ENCODE data around the gene PGGHG. TPM values are rescaled to one million over a fixed set of nuclear protein-coding genes. Genes with fewer than 3 reads are reported as not detected.
"Not testable (repeated sequence)": the region's sequence is repeated elsewhere in the genome, so short reads cannot be mapped to it uniquely, and the experiment has no call there.

Gene PGGHG
- polyA plus RNA-seq, 1 experiment, result 13.2 TPM

DNA sequence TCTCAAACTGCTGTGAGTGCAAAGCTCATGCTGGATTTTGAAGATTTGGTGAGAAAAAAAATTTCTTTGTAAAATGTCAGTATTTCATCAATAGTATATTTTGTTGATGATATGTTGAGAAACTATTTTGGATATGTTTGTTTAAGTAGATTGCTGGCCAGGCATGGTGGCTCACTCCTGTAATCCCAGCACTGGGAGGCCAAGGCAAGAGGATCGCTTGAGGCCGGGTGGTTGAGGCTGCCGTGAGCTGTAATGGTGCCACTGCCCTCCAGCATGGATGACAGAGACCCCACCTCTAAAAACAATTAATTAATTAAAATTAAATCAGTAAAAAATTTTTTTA is 38.6 kb downstream of the PGGHG start:
- H3K27me3 ChIP-seq (ENCODE audit: control insufficient read depth, insufficient read depth, low read length), result no peaks in the 10 kb centered on the region
- ChIA-PET POLR2A (no interaction called here), CTCF (interaction anchor here (0.7 to 1.1 kb wide), 3 partner anchors 10 to 15 kb away, joined by 3 to 5 read pairs (median 4); no protein-coding TSS in a partner anchor)
- DNase-seq (ENCODE audit: low read depth), result no peak
- no peaks in the 10 kb centered on the region for H3K36me3 ChIP-seq (ENCODE audit: control insufficient read depth, insufficient read depth, low read length)
- TF ChIP-seq CTCF (IDR thresholded peaks at IDR 0.05; ENCODE audit: insufficient read depth, low read depth, low read length), result no peak
- H3K4me3 ChIP-seq (ENCODE audit: low read depth, low read length), result no peak overlapping the region

DNA sequence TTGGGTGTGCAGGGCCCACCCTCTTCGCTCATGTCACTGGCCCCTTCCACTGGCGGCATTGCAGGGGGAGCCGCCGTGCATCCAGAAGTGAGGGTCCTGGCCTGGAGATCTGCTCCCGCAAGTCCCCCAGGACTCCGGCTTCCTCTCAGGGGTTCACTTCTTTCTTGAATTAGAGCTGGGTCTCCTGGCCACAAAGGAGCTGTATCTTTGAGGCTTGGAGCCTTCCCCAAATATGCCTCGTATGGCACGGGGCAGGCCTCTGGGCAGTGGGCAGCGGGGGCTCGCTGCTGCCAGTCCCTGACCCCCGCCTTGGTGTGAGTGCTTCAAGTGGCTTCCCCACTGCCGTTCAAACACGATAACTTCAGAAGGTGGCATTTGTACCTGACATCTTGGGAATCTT is 39.1 kb downstream of the PGGHG start:
- H3K36me3 ChIP-seq (ENCODE audit: control insufficient read depth, insufficient read depth, low read length), result no peaks in the 10 kb centered on the region
- DNase-seq (ENCODE audit: low read depth), result no peak
- no peak overlapping the region for H3K4me3 ChIP-seq (ENCODE audit: low read depth, low read length)
- TF ChIP-seq CTCF (IDR thresholded peaks at IDR 0.05; ENCODE audit: insufficient read depth, low read depth, low read length), result no peak
- no peaks in the 10 kb centered on the region for H3K27me3 ChIP-seq (ENCODE audit: control insufficient read depth, insufficient read depth, low read length)
- POLR2A ChIA-PET, result no interaction called here
- CTCF ChIA-PET, result interaction anchor here (0.7 to 1.1 kb wide), 2 partner anchors 12 to 15 kb away, joined by 3 to 4 read pairs; no protein-coding TSS in a partner anchor

DNA sequence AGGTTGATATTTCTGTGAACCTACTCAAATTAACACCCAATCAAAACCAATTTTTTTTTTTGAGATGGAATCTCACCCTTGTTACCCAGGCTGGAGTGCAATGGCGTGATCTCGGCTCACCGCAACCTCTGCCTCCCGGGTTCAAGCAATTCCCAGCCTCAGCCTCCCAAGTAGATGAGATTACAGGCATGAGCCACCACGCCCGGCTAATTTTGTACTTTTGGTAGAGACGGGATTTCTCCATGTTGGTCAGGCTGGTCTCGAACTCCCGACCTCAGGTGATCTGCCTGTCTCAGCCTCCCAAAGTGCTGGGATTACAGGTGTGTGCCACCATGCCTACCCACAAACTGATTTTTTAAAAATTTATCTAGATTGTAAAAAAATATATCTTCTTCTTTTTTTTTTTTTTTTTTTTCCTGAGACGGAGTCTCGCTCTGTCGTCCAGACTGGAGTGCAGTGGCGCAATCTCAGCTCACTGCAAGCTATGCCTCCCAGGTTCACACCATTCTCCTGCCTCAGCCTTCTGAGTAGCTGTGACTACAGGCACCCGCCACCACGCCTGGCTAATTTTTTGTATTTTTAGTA is 39.7 kb downstream of the PGGHG start:
- DNase-seq (ENCODE audit: low read depth); H3K36me3 ChIP-seq (ENCODE audit: control insufficient read depth, insufficient read depth, low read length); H3K4me3 ChIP-seq (ENCODE audit: low read depth, low read length); POLR2A ChIA-PET; H3K27me3 ChIP-seq (ENCODE audit: control insufficient read depth, insufficient read depth, low read length): not testable (repeated sequence)
- CTCF ChIA-PET, result interaction anchor here (0.9 to 1.1 kb wide), 3 partner anchors 10 to 12 kb away, joined by 3 read pairs; no protein-coding TSS in a partner anchor

GRCh38 chr11:329886-330253 is 40.9 kb downstream of the PGGHG start:
- POLR2A ChIA-PET, result no interaction called here
- DNase-seq (ENCODE audit: low read depth), result no peak
- no peaks in the 10 kb centered on the region for H3K36me3 ChIP-seq (ENCODE audit: control insufficient read depth, insufficient read depth, low read length)
- H3K27me3 ChIP-seq (ENCODE audit: control insufficient read depth, insufficient read depth, low read length), result no peaks in the 10 kb centered on the region
- CTCF ChIA-PET, result interaction anchor here (1.1 kb wide), 1 partner anchor 11 kb away, joined by 3 read pairs; no protein-coding TSS in a partner anchor
- no peak overlapping the region for H3K4me3 ChIP-seq (ENCODE audit: low read depth, low read length)
- no peak for TF ChIP-seq CTCF (IDR thresholded peaks at IDR 0.05; ENCODE audit: insufficient read depth, low read depth, low read length)

DNA sequence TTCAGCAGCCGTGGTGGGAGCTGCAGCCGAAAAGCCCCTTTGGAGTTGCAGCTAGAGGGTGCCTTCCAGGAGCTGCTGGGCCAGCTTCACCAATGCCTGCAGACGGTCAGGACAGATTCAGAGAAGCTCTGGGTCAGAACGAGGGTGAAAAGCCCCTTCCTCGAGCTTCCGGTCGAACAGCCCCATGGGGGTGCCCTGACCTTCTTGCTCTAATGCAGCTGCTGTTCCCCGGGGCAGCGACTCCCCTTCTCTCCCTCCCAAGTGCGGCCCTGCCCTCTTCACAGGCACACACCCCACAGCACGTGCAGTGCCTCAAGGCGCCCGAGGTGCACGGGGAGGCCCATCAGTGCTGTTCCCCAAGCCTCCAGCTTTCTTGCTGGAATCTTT is 41.4 kb downstream of the PGGHG start:
- TF ChIP-seq CTCF (IDR thresholded peaks at IDR 0.05; ENCODE audit: insufficient read depth, low read depth, low read length), result no peak
- CTCF ChIA-PET, result no interaction called here
- POLR2A ChIA-PET, result no interaction called here
- Histone ChIP-seq H3K4me3 (ENCODE audit: low read depth, low read length) (no peak overlapping the region), H3K36me3 (ENCODE audit: control insufficient read depth, insufficient read depth, low read length) (no peaks in the 10 kb centered on the region), H3K27me3 (ENCODE audit: control insufficient read depth, insufficient read depth, low read length) (no peaks in the 10 kb centered on the region)
- DNase-seq (ENCODE audit: low read depth), result no peak

DNA sequence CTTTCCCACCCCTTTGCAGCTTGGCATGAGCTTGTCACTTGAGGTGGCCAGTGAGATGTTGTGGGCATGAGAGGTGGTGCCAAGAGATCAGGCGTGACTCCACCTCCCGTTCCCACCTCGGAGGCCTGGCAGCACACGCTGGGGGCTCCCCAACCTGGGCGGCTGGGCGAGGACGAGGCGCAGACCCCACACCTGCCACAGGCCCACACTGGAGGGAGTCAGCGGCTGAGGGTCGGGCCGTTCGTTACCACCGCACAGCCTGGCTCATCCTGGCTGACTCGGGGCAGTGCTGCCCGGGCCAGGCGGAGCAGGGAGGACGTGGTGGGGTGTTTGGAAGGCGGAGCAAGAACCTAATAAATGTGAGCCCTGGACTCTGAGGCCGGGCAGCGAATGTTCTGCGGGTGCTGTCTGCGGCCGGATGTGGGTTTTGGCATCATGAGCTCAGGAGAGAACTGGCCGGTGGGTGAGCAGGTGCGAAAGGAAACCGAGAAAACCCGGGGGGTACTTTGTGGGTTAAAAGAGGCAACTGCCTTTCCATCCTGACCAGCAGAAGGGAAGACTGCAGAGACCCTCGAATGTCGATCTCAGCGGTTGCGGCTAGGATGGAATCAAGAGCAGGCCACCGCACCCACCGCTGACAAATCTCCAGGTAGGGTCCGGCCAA is 41.9 kb downstream of the PGGHG start:
- Histone ChIP-seq H3K27me3 (ENCODE audit: control insufficient read depth, insufficient read depth, low read length) (no peaks in the 10 kb centered on the region), H3K4me3 (ENCODE audit: low read depth, low read length) (no peak overlapping the region), H3K36me3 (ENCODE audit: control insufficient read depth, insufficient read depth, low read length) (no peaks in the 10 kb centered on the region)
- no peak for TF ChIP-seq CTCF (IDR thresholded peaks at IDR 0.05; ENCODE audit: insufficient read depth, low read depth, low read length)
- no peak for DNase-seq (ENCODE audit: low read depth)
- CTCF ChIA-PET, result no interaction called here
- POLR2A ChIA-PET, result no interaction called here
